SW480 (cell line): ENCODE data around the gene ALOX5.
"Not testable (repeated sequence)": the region's sequence is repeated elsewhere in the genome, so short reads cannot be mapped to it uniquely, and the experiment has no call there.

ENCODE experiments used
- DNase-seq: peaks from one replicate; pipeline ENCODE4 v3.0.0-alpha.2; 2016; ENCODE audit warnings: low spot score

ALOX5 gene

GRCh38 chr10:45373576-45374349 is at the start of gene ALOX5:
TSS of gene ALOX5 (plus strand) at chr10:45374216. CDS start at chr10:45374280, 64 bp downstream.
- peak; percentile 37 for DNase-seq

GRCh38 chr10:45325116-45325515 is 48.9 kb upstream of the ALOX5 start:
- DNase-seq = no peak

GRCh38 chr10:45326864-45327263 is 47.2 kb upstream of the ALOX5 start:
- DNase-seq = not testable (repeated sequence)

- DNase-seq = not testable (repeated sequence)
These were observed 42.2 kb upstream of the ALOX5 start for GRCh38 chr10:45331824-45332223.

GRCh38 chr10:45339894-45340293 is 34.1 kb upstream of the ALOX5 start:
- no peak for DNase-seq

- not testable (repeated sequence) for DNase-seq
These were observed 33.6 kb upstream of the ALOX5 start for GRCh38 chr10:45340420-45340819.

- not testable (repeated sequence) for DNase-seq
These were observed 27.2 kb upstream of the ALOX5 start for GRCh38 chr10:45346652-45347335.

GRCh38 chr10:45347464-45347863 is 26.6 kb upstream of the ALOX5 start:
- DNase-seq = not testable (repeated sequence)

GRCh38 chr10:45348196-45348765 is 25.7 kb upstream of the ALOX5 start:
- not testable (repeated sequence) for DNase-seq

- DNase-seq = no peak
These were observed 20.8 kb upstream of the ALOX5 start for GRCh38 chr10:45353186-45353585.

GRCh38 chr10:45354261-45354660 is 19.8 kb upstream of the ALOX5 start:
- peak; percentile 8 for DNase-seq

GRCh38 chr10:45355494-45355893 is 18.5 kb upstream of the ALOX5 start:
- no peak for DNase-seq

- not testable (repeated sequence) for DNase-seq
These were observed 15.1 kb upstream of the ALOX5 start for GRCh38 chr10:45358961-45359360.

GRCh38 chr10:45361983-45362799 is 11.8 kb upstream of the ALOX5 start:
- DNase-seq = not testable (repeated sequence)

GRCh38 chr10:45367643-45368042 is 6.4 kb upstream of the ALOX5 start:
- not testable (repeated sequence) for DNase-seq

- DNase-seq = no peak
These were observed 5.8 kb upstream of the ALOX5 start for GRCh38 chr10:45368181-45368580.

GRCh38 chr10:45370202-45370955 is 3.6 kb upstream of the ALOX5 start:
- DNase-seq = no peak

- no peak for DNase-seq
These were observed 2.5 kb upstream of the ALOX5 start for GRCh38 chr10:45371560-45371959.

- DNase-seq = no peak
These were observed 1.6 kb upstream of the ALOX5 start for GRCh38 chr10:45372251-45372951.

- peak; percentile 8 for DNase-seq
These were observed 927 bp upstream of the ALOX5 start for GRCh38 chr10:45373003-45373575.
